Activated T-helper 9 cell treated with anti-CD3 and anti-CD28 coated beads, Interleukin-2, amount 50 U/mL, for 16 hours (primary cell): ENCODE measurements around the gene TRABD.

Experiments
- DNase-seq: peaks from one replicate; pipeline ENCODE4 v3.0.0-alpha.2; 2020; ENCODE audit warnings: low read depth

The TRABD gene

GRCh38 chr22:50217543-50218152 is 31.9 kb downstream of the TRABD start:
- no peak for DNase-seq

- no peak for DNase-seq
Observed at GRCh38 chr22:50218153-50218995, 32.7 kb downstream of the TRABD start.

- DNase-seq, result no peak
Observed at GRCh38 chr22:50218996-50219727, 33.4 kb downstream of the TRABD start.

GRCh38 chr22:50219800-50220602 is 34.3 kb downstream of the TRABD start:
- DNase-seq, result no peak

GRCh38 chr22:50220603-50221409 is 35.1 kb downstream of the TRABD start:
- DNase-seq, result no peak

- DNase-seq, result no peak
Observed at GRCh38 chr22:50221410-50222300, 35.9 kb downstream of the TRABD start.

- no peak for DNase-seq
Observed at GRCh38 chr22:50222508-50222907, 36.8 kb downstream of the TRABD start.

- no peak for DNase-seq
Observed at GRCh38 chr22:50224071-50224470, 38.4 kb downstream of the TRABD start.

- no peak for DNase-seq
Observed at GRCh38 chr22:50225200-50225969, 39.7 kb downstream of the TRABD start.

- DNase-seq, result no peak
Observed at GRCh38 chr22:50226063-50226874, 40.6 kb downstream of the TRABD start.

- DNase-seq, result no peak
Observed at GRCh38 chr22:50226875-50227165, 41.1 kb downstream of the TRABD start.

- DNase-seq, result no peak
Observed at GRCh38 chr22:50227579-50228215, 42.0 kb downstream of the TRABD start.

GRCh38 chr22:50228366-50228765 is 42.7 kb downstream of the TRABD start:
- DNase-seq, result no peak

- DNase-seq, result no peak
Observed at GRCh38 chr22:50229370-50229769, 43.7 kb downstream of the TRABD start.

- no peak for DNase-seq
Observed at GRCh38 chr22:50232481-50233151, 46.9 kb downstream of the TRABD start.

- DNase-seq, result no peak
Observed at GRCh38 chr22:50233223-50233622, 47.5 kb downstream of the TRABD start.

- no peak for DNase-seq
Observed at GRCh38 chr22:50236731-50237409, 51.2 kb downstream of the TRABD start.
